GM23338 (cell line): ENCODE data around the gene PAPPA. TPM values are rescaled to one million over a fixed set of nuclear protein-coding genes. Genes with fewer than 3 reads are reported as not detected.
A peak's percentile ranks its signal among the peaks of the same experiment; 100 is the strongest.

ENCODE experiments used
- ATAC-seq: fragments of 200-7000 bp; cut with Tn5 transposase; 3 replicates; pipeline ENCODE4 v1.9.1; 2020
- DNase-seq: peaks from one replicate; pipeline ENCODE4 v3.0.0-alpha.2; 2015; ENCODE audit warnings: low spot score
- H2AFZ ChIP-seq: fragments of 200-600 bp; sonication (generic); 2 replicates; pipeline ENCODE4 v1.8.0; 2016; ENCODE audit warnings: antibody characterized with exemption, mild to moderate bottlenecking, moderate library complexity
- H3F3A ChIP-seq: fragments of 200-600 bp; sonication (generic); replicated peaks from 2 replicates; pipeline ENCODE4 v1.8.0; 2017; ENCODE audit warnings: antibody characterized with exemption, mixed run types, low read depth
- H3K27ac ChIP-seq: fragments of 200-600 bp; sonication (generic); 2 replicates; pipeline ENCODE4 v1.6.1; 2016; ENCODE audit warnings: low read depth
- H3K27me3 ChIP-seq: fragments of 200-600 bp; sonication (generic); 2 replicates; pipeline ENCODE4 v1.8.0; 2016; ENCODE audit warnings: mild to moderate bottlenecking, mixed run types, moderate library complexity; ENCODE audit not compliant: insufficient read depth
- H3K36me3 ChIP-seq: fragments of 200-600 bp; sonication (generic); 2 replicates; pipeline ENCODE4 v1.8.0; 2016; ENCODE audit warnings: mild to moderate bottlenecking; ENCODE audit not compliant: insufficient read depth
- H3K4me1 ChIP-seq: fragments of 200-600 bp; sonication (generic); 2 replicates; pipeline ENCODE4 v1.8.0; 2016; ENCODE audit warnings: mild to moderate bottlenecking, moderate library complexity; ENCODE audit not compliant: insufficient read depth
- H3K4me2 ChIP-seq: fragments of 200-600 bp; sonication (generic); 2 replicates; pipeline ENCODE4 v1.7.1; 2017; ENCODE audit warnings: mixed run types
- H3K4me3 ChIP-seq: fragments of 200-600 bp; sonication (generic); 2 replicates; pipeline ENCODE4 v1.6.1; 2016; ENCODE audit warnings: mixed run types
- H3K79me2 ChIP-seq: fragments of 200-600 bp; sonication (generic); replicated peaks from 2 replicates; pipeline ENCODE4 v1.8.0; 2017; ENCODE audit warnings: mild to moderate bottlenecking; ENCODE audit not compliant: insufficient read depth
- H3K9me2 ChIP-seq: fragments of 200-600 bp; sonication (generic); 2 replicates; pipeline ENCODE4 v1.8.0; 2017; ENCODE audit not compliant: insufficient read depth
- H4K20me1 ChIP-seq: fragments of 200-600 bp; sonication (generic); replicated peaks from 2 replicates; pipeline ENCODE4 v1.8.0; 2017; ENCODE audit warnings: mild to moderate bottlenecking; ENCODE audit not compliant: insufficient read depth
- H3K27ac Mint-ChIP-seq: 2 replicates; pipeline ENCODE4 v1.8.0; 2020; ENCODE audit warnings: inconsistent platforms, mild to moderate bottlenecking, moderate library complexity, mixed read lengths
- H3K27me3 Mint-ChIP-seq: 3 replicates; pipeline ENCODE4 v1.8.0; 2022; ENCODE audit warnings: low read depth, mild to moderate bottlenecking, moderate library complexity, mixed read lengths, inconsistent platforms; ENCODE audit not compliant: insufficient read depth, poor library complexity
- H3K36me3 Mint-ChIP-seq: 3 replicates; pipeline ENCODE4 v1.8.0; 2021; ENCODE audit warnings: low read depth, mild to moderate bottlenecking, inconsistent platforms, moderate library complexity, mixed read lengths
- H3K4me1 Mint-ChIP-seq: 3 replicates; pipeline ENCODE4 v1.8.0; 2020; ENCODE audit warnings: mild to moderate bottlenecking, inconsistent platforms, mixed read lengths
- H3K4me3 Mint-ChIP-seq: 3 replicates; pipeline ENCODE4 v1.8.0; 2021; ENCODE audit warnings: moderate library complexity, mild to moderate bottlenecking, inconsistent platforms, mixed read lengths
- H3K9me3 Mint-ChIP-seq: 3 replicates; pipeline ENCODE4 v1.8.0; 2020; ENCODE audit warnings: moderate library complexity, mild to moderate bottlenecking, inconsistent platforms, mixed read lengths
- CREB1 ChIP-seq: fragments of 250-450 bp; sonication (Bioruptor Pico); IDR thresholded peaks from 2 replicates; pipeline ENCODE4 v1.5.0; 2020; ENCODE audit warnings: low read depth, mild to moderate bottlenecking, moderate library complexity
- EZH2 ChIP-seq: fragments of 200-600 bp; sonication (generic); IDR thresholded peaks from one replicate; pipeline ENCODE4 v1.8.0; 2017; ENCODE audit warnings: antibody characterized with exemption, mild to moderate bottlenecking, low read depth; ENCODE audit not compliant: unreplicated experiment
- EZH2phosphoT487 ChIP-seq: fragments of 200-600 bp; sonication (generic); IDR thresholded peaks from one replicate; pipeline ENCODE4 v1.8.1; 2018; ENCODE audit warnings: antibody characterized with exemption; ENCODE audit not compliant: unreplicated experiment
- NANOG ChIP-seq: IDR thresholded peaks from 2 replicates; pipeline ENCODE4 v1.6.1; 2016; ENCODE audit warnings: antibody characterized with exemption, borderline replicate concordance
- polyA plus RNA-seq: library from polyadenylated mRNA; unstranded; fragments of >200 nt; fragmentation: Nextera tagmentation; extraction: Ambion mirVana; gene quantifications from 2 replicates; pipeline ENCODE4 v1.2.1, GENCODE V29; 2016
- total RNA-seq: library from RNA; depleted of rRNA; stranded (reverse); fragments of >200 nt; shearing (Covaris generic); gene quantifications from 2 replicates; pipeline ENCODE4 v1.2.3, GENCODE V29; 2014
- TF ChIP-seq, protein P1 (sequence below): fragments of 250-450 bp; sonication (Bioruptor Pico); IDR thresholded peaks from 2 replicates; pipeline ENCODE4 v1.5.0; 2020; ENCODE audit warnings: mild to moderate bottlenecking, moderate library complexity

The PAPPA gene
- total and polyA plus RNA-seq, 2 experiments from 2014 or later = 0.38 to 0.66 TPM

DNA sequence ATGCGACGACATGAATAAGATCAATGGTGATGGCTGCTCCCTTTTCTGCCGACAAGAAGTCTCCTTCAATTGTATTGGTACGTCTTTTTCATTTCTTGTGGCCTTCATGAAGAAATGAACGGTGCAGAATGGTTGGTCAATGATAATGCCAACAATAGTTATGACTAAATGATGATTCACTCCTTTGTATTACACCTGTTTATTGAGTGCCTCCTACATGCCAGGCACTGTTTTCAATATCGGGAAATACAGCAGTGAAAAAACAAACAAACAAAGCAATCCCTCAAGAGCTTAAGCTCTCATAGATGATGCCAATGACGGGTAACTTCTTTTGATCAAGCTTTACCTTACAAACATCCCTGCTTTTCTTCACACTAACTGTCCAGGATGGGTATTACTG lies 117.7 kb downstream of the PAPPA start (continued):
- TF ChIP-seq, protein P1, sequence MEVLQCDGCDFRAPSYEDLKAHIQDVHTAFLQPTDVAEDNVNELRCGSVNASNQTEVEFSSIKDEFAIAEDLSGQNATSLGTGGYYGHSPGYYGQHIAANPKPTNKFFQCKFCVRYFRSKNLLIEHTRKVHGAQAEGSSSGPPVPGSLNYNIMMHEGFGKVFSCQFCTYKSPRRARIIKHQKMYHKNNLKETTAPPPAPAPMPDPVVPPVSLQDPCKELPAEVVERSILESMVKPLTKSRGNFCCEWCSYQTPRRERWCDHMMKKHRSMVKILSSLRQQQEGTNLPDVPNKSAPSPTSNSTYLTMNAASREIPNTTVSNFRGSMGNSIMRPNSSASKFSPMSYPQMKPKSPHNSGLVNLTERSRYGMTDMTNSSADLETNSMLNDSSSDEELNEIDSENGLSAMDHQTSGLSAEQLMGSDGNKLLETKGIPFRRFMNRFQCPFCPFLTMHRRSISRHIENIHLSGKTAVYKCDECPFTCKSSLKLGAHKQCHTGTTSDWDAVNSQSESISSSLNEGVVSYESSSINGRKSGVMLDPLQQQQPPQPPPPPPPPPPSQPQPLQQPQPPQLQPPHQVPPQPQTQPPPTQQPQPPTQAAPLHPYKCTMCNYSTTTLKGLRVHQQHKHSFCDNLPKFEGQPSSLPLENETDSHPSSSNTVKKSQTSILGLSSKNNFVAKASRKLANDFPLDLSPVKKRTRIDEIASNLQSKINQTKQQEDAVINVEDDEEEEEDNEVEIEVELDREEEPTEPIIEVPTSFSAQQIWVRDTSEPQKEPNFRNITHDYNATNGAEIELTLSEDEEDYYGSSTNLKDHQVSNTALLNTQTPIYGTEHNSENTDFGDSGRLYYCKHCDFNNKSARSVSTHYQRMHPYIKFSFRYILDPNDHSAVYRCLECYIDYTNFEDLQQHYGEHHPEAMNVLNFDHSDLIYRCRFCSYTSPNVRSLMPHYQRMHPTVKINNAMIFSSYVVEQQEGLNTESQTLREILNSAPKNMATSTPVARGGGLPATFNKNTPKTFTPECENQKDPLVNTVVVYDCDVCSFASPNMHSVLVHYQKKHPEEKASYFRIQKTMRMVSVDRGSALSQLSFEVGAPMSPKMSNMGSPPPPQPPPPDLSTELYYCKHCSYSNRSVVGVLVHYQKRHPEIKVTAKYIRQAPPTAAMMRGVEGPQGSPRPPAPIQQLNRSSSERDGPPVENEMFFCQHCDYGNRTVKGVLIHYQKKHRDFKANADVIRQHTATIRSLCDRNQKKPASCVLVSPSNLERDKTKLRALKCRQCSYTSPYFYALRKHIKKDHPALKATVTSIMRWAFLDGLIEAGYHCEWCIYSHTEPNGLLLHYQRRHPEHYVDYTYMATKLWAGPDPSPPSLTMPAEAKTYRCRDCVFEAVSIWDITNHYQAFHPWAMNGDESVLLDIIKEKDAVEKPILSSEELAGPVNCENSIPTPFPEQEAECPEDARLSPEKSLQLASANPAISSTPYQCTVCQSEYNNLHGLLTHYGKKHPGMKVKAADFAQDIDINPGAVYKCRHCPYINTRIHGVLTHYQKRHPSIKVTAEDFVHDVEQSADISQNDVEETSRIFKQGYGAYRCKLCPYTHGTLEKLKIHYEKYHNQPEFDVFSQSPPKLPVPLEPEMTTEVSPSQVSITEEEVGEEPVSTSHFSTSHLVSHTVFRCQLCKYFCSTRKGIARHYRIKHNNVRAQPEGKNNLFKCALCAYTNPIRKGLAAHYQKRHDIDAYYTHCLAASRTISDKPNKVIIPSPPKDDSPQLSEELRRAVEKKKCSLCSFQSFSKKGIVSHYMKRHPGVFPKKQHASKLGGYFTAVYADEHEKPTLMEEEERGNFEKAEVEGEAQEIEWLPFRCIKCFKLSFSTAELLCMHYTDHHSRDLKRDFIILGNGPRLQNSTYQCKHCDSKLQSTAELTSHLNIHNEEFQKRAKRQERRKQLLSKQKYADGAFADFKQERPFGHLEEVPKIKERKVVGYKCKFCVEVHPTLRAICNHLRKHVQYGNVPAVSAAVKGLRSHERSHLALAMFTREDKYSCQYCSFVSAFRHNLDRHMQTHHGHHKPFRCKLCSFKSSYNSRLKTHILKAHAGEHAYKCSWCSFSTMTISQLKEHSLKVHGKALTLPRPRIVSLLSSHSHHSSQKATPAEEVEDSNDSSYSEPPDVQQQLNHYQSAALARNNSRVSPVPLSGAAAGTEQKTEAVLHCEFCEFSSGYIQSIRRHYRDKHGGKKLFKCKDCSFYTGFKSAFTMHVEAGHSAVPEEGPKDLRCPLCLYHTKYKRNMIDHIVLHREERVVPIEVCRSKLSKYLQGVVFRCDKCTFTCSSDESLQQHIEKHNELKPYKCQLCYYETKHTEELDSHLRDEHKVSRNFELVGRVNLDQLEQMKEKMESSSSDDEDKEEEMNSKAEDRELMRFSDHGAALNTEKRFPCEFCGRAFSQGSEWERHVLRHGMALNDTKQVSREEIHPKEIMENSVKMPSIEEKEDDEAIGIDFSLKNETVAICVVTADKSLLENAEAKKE (CRISPR knock-in tag) = no peak
- TF ChIP-seq EZH2phosphoT487 = no peak

DNA sequence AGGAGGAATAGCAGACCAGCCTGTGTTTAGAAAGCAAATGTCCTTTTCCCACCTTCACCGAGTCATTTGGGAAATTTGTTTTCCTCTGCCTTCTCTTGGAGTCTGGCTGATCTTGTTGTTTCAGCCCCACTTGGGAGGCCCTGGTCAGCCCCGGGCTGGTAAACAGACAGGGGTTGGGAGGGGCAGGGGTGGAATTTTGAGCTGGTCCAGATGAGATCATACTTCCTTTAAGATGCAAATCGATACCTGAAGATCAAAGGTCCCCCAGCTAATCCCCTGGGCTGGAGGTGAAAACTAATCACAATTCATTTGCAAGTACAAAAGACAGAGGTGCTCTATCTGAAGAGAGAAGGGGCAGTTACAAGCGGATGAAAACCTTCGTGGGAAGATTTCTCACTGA lies 118.4 kb downstream of the PAPPA start:
- H3K27ac Mint-ChIP-seq = no peak overlapping the region
- H3K4me1 Mint-ChIP-seq = peaks cover 43% of the 10 kb centered on the region
- no peaks in the 10 kb centered on the region for H3K36me3 ChIP-seq
- peaks cover 37% of the 10 kb centered on the region for H3K4me1 ChIP-seq
- no peak overlapping the region for H3K4me3 Mint-ChIP-seq
- no peak overlapping the region for H3K27ac ChIP-seq
- H3K27me3 ChIP-seq = peaks cover 84% of the 10 kb centered on the region
- no peaks in the 10 kb centered on the region for H4K20me1 ChIP-seq
- peaks cover 77% of the 10 kb centered on the region for H3K27me3 Mint-ChIP-seq
- peak; percentile 94 for ATAC-seq
- H3F3A ChIP-seq = no peaks in the 10 kb centered on the region
- no peaks in the 10 kb centered on the region for H3K9me3 Mint-ChIP-seq
- no peaks in the 10 kb centered on the region for H3K9me2 ChIP-seq
- no peaks in the 10 kb centered on the region for H3K79me2 ChIP-seq
- H3K4me3 ChIP-seq = no peak overlapping the region
- no peaks in the 10 kb centered on the region for H3K36me3 Mint-ChIP-seq
- peak; percentile 94 for DNase-seq
- no peak overlapping the region for H2AFZ ChIP-seq
- TF ChIP-seq EZH2 (no peak), CREB1 (CRISPR knock-in tag) (peak; percentile 40; the same call in 1 of the 2 replicates), NANOG (0 out of 2 replicates have a peak, but pooled peaks have one; percentile 26)
- peak overlapping the region; percentile 44 for H3K4me2 ChIP-seq
